ENCODE measurements around the gene CCL22. TPM values are rescaled to one million over a fixed set of nuclear protein-coding genes. Genes with fewer than 3 reads are reported as not detected.
A peak's percentile ranks its signal among the peaks of the same experiment; 100 is the strongest.
"Not testable (repeated sequence)": the region's sequence is repeated elsewhere in the genome, so short reads cannot be mapped to it uniquely, and the experiment has no call there.

CCL22 gene
- total RNA-seq = not detected in 2 replicates

DNA sequence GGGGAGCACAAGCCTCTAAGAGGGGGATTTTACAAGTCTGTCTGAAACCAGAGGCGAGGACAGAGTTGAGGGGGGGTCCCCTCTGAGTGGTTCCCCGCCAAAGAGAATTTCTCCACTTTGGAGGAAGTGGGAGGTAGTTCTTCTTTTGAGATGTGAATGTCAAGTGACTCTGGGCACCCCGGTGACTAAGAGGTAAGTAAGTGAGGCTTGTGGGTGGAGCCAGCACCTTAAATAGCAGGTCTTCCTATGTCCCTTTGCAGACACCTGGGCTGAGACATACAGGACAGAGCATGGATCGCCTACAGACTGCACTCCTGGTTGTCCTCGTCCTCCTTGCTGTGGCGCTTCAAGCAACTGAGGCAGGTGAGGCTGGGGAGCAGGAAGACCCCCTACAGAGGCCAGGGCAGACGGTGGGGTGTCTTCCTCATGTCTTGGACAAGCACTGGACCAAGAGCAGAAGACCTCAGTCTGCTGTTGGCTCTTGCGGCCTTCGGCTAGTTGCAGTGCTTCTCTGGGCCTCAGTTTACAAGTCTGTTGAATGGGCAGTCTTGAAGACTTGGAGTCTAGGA lies at the start of gene CCL22:
TSS of gene CCL22 (plus strand) at position 257 of the 569 bp plus-strand sequence. CDS start at position 291, 34 bp downstream.
- DNase-seq (ENCODE audit: low read depth in 2 of 2) = no peak

DNA sequence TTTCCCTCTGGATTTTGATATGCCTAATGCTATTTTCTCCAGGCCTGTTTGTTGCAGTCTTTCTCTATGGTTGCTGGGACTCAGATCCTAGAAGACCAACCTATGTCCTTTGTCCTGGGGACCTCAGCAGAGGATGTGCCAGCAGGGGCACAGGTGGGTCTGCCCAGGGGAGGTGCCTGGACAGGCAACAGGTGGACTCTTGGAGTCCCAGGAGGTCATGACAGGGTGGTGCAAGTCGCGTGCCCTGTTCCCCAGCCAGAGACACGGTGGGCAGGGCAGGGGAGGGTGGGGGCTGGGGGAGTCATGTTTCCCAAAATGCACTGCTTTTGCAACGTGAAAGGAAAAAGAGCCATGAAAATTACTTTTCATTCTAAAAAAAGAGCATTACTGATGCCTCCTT lies 47.8 kb upstream of the CCL22 start:
- DNase-seq (ENCODE audit: low read depth in 2 of 2) = no peak

DNA sequence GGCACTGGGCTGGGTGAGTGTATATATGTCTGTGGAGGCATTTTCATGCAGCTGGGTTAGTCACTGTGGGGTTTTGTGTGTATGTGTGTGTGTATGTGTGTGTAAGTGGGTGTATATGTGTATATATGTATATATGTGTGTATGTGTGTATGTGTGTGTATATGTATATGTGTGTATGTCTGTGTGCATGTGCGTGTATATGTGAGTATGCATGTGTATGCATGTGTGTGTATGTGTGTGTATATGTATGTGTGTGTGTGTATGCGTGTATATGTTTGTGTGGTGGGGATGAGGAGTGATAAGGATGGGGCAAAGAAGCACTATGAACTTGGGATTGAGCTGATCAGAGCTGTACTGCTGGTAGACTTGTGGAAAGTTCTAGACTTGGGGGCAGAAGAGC lies 45.1 kb upstream of the CCL22 start:
- DNase-seq (ENCODE audit: low read depth in 2 of 2) = no peak

DNA sequence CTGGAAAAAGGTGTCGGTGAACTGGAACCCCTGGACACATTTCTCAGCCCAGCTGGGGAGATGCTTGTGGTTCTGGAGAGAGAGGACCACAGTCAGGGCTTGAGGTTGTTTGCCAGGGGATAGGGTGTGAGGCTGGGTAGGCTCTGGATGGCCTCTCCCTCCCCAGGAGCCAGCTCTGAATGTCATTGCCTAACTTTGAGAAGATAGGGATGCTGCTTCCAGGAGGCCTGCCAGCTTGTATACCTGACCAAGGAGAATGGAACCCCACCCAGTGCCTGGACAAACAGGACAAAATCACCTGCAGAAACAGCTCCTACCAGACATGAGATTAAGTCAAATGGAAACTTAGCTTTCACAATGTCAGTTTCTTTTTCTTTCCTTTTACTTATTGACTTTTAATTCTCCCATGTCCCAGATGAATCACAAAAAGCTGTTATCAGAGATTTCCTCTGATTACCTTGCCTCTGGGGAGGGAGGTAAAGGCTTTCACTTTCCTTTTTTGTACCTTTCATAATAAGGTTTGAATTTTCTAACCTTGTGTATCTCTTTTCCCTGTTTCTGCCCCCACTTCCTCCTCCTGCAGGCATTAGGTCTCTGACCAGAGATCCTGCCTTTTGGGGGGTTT lies 44.3 kb upstream of the CCL22 start:
- no peak for DNase-seq (ENCODE audit: low read depth in 2 of 2)

- no peak for DNase-seq (ENCODE audit: low read depth in 2 of 2)
Measured at GRCh38 chr16:57315416-57315815, 43.2 kb upstream of the CCL22 start.

- peak; percentile 87 to 97 for DNase-seq (ENCODE audit: low read depth in 2 of 2)
Measured at GRCh38 chr16:57316390-57317017, 42.1 kb upstream of the CCL22 start.

DNA sequence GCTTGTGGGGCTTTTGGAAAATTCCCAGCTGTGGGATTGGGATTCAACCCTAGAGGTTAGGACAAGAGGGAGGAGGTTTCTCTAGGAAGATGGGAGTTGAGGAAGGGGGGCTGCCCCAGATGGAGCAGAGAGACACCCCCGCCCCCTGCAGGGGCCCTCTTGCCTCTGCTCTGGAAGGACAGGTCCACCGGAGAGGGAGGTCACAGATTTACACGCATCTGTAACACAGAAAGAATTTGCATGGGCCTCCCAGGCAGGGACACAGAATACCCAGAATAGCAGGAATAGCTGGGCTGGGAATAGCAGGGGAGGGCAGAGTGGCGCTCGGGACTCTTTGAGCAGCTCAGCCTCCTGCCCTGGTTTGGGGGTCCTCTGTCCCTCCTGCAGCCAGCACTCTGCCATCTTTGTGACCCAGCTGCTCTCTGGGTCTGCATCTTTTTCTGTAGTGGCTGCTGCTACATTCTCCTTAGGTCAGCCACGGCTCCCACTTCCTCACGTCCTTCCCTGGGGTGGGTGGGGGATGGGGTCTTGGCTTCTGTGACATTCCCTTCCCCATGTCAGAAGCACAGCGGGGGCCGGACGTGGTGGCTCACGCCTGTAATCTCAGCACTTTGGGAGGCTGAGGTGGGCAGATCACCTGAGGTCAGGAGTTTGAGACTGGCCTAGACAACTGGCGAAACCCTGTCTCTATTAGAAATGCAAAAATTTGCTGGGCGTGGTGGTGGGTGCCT lies 40.2 kb upstream of the CCL22 start:
- DNase-seq (ENCODE audit: low read depth in 2 of 2) = no peak

DNA sequence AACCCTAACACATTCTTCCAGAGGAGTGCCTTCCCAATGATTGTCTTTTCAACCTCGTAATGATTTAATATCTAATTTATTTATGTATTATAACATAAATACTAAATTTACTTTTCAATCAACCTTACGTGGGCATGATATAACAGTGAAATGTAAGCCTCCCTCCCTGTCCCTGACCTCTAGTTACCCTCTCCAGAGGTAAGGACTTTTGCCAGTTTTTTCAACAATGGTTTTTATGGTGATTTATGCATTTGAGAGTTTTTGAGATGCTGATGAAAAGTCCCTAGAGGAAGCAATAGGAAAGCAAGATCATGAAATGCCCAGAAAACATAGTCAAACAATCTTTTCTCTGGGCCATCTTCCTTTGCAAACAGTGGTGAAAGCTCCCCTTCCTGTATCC lies 38.9 kb upstream of the CCL22 start:
- DNase-seq (ENCODE audit: low read depth in 2 of 2) = no peak

- DNase-seq (ENCODE audit: low read depth in 2 of 2) = no peak
Measured at GRCh38 chr16:57324749-57325148, 33.8 kb upstream of the CCL22 start.

- DNase-seq (ENCODE audit: low read depth in 2 of 2) = peak in 1 of 2 donors; percentile 16
Measured at GRCh38 chr16:57325458-57325857, 33.1 kb upstream of the CCL22 start.

DNA sequence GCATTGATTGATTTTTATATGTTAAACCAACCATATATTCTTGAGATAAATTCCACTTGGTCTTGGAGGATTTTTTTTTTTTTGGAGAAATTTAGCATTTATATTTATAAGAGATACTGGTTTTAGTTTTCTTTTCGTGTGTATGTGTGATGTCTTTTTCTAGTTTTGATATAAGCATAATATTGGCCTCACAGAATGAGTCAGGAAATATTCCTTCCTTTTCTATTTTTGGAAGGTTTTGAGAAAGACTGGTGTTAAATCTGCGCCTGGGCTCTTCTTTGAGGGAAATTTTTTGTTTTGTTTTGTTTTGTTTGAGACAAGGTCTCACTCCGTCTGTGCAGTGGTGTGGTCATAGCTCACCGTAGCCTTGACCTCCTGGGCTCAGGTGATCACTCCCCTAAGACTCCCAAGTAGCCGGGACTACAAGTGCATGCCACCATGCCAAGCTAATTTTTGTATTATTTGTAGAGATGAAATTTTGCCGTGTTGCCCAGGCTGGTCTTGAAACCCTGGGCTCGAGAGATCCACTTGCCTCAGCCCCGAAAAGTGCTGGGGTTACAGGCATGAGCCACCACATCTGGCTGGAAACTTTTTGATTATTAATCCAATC lies 28.8 kb upstream of the CCL22 start:
- no peak for DNase-seq (ENCODE audit: low read depth in 2 of 2)

GRCh38 chr16:57331355-57331754 lies 27.2 kb upstream of the CCL22 start:
- DNase-seq (ENCODE audit: low read depth in 2 of 2) = no peak

- no peak for DNase-seq (ENCODE audit: low read depth in 2 of 2)
Measured at GRCh38 chr16:57333402-57333801, 25.2 kb upstream of the CCL22 start.

- peak; percentile 74 to 94 for DNase-seq (ENCODE audit: low read depth in 2 of 2)
Measured at GRCh38 chr16:57335366-57335765, 23.2 kb upstream of the CCL22 start.

GRCh38 chr16:57341062-57341440 lies 17.5 kb upstream of the CCL22 start:
- DNase-seq (ENCODE audit: low read depth in 2 of 2) = no peak

- peak in 1 of 2 donors; percentile 58 for DNase-seq (ENCODE audit: low read depth in 2 of 2)
Measured at GRCh38 chr16:57341441-57342303, 16.9 kb upstream of the CCL22 start.

GRCh38 chr16:57342606-57343005 lies 16.0 kb upstream of the CCL22 start:
- DNase-seq (ENCODE audit: low read depth in 2 of 2) = not testable (repeated sequence)

DNA sequence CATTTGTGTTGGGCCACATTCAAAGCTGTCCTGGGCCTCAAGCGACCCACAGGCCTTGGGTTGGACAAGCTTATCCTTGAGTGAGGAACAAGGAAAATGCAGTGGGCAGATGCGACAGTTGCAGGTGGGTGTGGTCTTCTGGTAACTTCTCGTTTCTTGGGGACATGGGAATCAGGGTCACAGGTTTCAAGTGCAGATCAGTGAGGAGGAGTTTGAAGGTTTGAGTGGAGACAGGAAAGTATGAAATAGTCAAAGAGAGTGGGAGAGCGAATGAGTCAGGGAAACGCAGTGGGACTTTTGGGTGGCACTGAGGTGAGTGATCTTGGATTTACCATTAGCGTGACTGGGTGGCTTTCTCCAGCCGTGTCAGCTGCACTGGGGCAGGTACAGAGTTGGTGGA lies 15.4 kb upstream of the CCL22 start:
- DNase-seq (ENCODE audit: low read depth in 2 of 2) = no peak

DNA sequence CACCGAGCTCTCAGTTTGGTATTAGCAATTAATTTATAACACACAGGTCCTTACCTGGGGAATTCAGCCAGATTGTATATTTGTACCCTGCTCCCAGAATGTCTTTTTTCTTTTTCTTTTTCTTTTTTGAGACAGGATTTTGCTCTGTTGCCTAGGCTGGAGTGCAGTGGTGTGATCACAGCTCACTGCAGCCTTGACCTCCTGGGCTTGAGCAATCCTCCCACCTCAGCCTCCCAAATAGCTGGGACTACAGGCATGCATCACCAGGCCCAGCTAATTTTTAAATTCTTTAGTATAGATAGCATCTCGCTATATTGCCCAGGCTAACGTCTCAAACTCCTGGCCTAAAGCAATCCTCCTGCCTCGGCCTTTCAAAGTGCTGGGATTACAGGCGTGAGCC lies 14.5 kb upstream of the CCL22 start:
- DNase-seq (ENCODE audit: low read depth in 2 of 2) = not testable (repeated sequence)

GRCh38 chr16:57345021-57345420 lies 13.6 kb upstream of the CCL22 start:
- peak in 1 of 2 donors; percentile 37 for DNase-seq (ENCODE audit: low read depth in 2 of 2)

GRCh38 chr16:57345666-57346204 lies 12.8 kb upstream of the CCL22 start:
- DNase-seq (ENCODE audit: low read depth in 2 of 2) = peak in 1 of 2 donors; percentile 82
